ENCODE data around the gene GUCY1A1.

GUCY1A1 gene

DNA sequence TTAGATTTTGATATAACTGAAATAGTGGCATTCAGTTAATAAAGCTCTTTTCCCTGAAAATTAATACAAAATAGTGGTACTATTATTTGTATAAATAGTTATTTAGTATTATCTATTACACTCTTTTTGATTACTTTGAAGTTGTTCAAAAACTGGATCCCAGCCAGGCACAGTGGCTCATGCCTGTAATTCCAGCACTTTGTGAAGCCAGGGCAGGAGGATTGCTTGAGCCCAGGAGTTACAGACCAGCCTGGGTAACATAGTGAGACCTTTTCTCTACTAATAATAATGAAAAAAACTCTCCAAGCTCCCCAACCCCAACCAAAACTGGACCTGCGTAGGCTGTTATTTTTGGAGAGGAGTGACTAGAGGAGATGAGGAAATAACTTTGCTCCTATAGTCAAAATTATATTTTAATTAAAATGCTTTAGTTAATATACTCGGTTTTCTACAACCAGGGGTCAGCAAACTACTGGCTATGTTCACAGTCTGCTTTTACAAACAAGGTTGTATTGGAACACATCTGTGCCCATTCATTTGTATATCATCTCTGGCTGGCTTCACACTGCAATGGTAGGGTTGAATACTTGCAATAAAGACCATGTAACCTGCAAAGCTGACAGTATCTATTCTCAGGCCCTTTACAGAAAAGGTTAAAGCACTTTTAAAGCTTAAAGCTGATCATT, 27.6 kb downstream of the GUCY1A1 start:
- DNase-seq, result no peak

DNA sequence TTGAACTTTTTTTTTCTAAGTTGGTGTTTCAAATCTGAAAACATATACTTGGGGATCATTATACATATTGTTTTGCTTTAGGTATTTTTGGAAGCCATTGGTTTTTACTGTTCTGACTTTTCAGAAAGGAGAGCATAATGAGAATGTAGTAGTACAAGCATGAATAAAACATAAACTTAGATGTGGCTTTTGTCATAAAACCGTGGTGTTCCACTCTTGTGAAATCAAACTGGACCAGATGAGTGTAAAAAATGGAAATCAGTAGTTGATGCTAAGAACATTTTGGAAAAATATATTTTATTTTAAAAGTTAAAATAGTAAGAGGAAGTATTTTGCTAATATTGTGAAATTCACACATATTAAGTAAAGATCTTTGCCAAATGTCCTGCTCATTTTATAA, 29.6 kb downstream of the GUCY1A1 start:
- DNase-seq, result no peak

DNA sequence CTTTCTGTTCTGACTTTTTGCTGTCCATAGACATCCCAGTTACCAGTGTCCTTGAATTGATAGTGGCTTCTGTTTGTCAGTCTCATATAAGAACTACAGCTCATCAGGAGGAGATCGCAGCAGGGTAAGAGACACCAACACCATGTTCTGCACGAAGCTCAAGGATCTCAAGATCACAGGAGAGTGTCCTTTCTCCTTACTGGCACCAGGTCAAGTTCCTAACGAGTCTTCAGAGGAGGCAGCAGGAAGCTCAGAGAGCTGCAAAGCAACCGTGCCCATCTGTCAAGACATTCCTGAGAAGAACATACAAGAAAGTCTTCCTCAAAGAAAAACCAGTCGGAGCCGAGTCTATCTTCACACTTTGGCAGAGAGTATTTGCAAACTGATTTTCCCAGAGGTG, 30.1 kb downstream of the GUCY1A1 start:
- DNase-seq, result no peak

DNA sequence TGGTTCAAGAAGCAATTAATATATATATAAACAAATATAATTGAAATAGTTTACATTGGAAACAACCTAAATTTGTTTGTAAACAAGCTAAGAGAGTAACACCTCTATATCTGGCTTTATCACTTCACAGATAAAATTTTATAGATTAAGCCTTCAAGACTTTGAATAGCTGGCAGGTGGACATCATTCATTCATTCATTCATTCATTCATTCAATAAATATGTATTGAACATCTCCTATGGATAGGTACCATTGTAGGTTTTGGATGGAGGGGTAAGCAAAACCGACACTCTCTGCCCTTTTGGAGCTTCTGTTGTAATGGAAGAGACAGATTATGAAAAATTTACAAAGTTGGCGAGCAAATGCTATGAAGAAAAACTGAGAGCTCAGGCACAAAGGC, 35.2 kb downstream of the GUCY1A1 start:
- no peak for DNase-seq

DNA sequence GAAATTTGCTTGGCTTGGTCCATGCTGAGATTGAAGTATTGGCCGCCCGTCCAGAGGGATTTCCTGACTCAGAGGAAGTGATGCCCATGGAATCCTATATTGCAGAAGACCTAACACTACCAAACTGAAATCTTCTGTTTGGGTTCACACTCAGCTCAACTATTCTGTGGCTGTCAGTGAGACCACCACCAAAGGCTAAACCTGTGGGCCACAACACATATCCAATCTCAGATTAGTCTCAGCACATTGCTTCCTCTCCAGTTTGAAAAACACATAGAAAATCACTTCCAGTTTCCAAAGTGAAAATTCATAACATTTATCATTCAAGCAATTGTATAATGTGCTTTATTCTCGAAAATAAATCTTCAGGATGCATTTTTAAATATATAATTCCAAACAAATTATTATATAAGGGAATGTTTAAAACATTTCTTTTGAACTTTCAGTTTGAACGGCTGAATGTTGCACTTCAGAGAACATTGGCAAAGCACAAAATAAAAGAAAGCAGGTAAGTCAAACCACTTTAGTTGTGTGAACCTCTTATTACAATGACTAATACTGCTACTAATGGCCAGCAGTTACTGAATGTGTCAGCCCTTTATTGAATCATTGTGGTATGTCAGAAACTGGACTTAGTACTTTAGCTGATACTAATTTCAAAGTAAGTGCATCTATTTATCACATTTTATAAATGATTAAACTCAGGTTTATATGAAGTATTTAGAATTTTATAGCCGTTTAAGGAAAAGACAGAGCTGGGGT, 37.0 kb downstream of the GUCY1A1 start:
- no peak for DNase-seq

DNA sequence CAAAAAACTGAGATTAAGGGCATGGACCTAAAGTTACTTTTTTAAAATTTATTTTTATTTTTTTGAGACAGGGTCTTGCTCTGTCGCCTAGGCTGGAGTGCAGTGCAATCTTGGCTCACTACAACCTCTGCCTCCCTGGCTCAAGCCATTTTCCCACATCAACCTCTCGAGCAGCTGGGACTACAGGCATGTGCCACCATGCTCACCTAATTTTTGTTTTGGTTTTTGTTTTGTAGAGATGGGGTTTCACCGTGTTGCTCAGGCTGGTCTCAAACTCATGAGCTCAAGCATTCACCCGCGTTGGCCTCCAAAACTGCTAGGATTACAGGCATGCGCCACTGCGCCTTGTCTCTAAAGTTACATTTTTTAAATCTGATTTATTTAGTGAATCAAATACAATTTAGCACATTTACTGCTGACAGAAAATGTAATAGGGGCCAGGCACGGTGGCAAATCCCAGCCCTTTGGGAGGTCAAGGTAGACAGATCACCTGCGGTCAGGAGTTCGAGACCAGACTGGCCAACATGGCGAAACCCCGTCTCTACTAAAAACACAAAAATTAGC, 38.3 kb downstream of the GUCY1A1 start:
- DNase-seq, result no peak

DNA sequence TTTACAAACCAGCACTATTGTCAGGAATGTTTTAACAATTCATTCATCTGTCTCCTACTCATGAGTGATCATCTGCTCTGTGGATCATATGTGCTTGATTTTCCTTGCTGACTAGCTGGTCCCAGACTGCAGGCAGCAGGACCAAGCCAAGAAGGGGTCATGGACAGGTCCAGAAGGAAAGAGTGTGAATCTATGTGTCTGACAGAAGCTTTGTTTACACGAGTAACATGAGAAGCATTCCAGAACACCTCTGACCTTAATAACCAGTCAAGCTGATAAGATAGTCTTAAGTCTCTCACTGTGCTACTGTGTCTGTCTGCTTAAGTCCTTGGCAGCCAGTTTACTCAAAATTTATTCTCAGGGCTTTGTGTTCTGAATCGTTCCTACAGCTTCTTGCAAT, 39.0 kb downstream of the GUCY1A1 start:
- DNase-seq, result no peak

DNA sequence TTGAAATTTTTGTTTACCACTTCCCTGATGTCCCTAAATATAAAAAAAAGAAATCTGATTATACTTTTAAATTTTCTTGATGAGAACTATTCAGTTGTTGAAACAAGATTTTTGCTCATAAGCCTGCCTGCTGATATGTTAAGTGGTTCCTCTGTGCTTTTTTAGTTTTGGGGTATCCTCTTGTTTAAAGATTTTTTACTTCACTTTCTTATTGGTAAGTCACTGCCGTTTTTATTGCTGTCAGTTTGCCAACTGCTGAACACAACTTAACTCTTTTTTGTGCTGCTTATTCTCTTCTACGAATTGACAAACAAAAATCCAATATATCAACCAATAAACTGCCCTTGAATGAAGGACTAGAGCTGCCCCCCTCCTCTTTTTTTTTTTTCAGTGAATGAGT, 39.5 kb downstream of the GUCY1A1 start:
- no peak for DNase-seq

DNA sequence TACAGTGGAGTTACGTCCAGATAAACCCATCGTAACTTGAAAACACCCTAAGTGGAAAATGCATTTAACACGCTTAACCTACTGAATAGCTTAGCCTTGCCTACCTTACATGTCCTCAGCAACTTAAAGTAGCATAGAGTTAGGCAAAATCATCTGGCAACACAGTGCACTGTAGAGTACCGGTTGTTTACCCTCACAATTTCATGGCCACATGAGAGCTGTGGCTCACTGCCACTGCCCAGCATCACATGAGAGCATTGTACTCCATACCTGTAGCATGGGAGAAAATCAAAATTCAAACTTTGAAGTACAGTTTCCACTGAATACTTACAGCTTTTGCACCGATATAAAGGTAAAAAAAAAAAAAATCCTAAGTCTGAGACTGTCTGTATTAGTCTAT, 40.6 kb downstream of the GUCY1A1 start:
- no peak for DNase-seq

DNA sequence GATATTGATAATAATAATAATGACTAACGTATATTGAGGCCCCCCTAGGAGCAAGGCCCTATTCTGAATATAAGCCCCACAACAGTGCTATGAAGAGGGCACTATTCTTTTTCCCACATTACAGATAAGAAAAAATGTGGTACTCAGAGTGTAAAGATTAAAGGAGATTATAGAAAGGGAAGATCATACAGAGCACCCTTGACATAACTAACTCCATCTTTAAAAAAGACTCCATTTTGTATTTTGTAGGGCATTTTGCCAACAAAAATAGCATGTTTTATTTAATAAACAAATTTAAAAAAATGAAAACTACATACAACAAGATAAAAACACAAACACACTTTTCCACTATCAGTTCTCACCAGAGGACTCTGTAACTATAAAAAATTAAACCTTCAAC, 42.1 kb downstream of the GUCY1A1 start:
- DNase-seq, result no peak

DNA sequence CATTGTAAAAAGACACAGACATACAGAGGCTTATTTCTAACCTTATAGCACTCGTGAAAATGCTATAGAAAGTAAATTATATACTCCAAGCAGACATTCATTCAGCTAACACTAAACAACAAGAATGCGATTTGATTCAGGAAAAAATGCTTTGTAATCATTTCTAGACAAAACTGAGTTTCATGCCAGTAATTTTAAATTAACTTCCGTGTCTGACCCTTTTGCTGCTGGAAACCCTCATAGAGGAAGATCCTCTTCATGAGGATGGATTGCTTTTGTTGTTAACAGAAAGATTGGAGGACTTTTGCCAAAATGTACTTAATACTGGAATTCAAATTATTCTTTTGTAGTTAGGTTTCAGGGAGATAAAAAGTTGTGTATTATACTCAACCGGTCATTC, 43.3 kb downstream of the GUCY1A1 start:
- DNase-seq, result no peak

DNA sequence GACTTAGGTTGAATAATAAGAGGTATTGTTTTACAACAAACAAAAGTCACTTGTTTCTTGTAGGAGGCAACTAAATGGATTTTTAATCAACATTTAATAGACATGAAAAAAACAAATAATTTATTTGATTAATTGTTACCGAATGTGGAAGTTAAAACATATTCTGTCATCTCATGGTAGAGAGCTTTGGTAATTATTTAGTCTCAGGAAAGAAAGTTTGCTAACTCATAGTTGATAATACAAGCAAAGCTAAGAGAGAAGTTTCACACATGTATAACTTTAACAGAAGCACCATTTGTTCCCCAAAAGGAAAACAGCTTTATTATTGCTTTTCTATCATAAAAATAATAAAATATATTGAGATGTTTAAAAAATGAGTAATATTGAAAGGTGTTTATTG, 44.9 kb downstream of the GUCY1A1 start:
- DNase-seq, result no peak

DNA sequence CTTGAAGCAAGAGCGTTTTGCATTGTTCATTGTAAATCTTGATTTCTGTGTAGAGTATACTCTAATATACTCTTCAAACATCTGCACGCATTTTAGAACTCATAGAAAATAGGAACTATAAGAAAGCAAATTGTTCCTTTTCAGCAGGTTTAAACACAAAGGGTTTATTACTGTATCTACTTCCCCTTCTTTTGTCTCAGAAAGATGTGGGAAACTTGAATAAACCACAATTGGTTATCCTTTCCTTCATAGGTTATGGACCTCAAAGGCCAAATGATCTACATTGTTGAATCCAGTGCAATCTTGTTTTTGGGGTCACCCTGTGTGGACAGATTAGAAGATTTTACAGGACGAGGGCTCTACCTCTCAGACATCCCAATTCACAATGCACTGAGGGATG, 46.2 kb downstream of the GUCY1A1 start:
- no peak for DNase-seq

DNA sequence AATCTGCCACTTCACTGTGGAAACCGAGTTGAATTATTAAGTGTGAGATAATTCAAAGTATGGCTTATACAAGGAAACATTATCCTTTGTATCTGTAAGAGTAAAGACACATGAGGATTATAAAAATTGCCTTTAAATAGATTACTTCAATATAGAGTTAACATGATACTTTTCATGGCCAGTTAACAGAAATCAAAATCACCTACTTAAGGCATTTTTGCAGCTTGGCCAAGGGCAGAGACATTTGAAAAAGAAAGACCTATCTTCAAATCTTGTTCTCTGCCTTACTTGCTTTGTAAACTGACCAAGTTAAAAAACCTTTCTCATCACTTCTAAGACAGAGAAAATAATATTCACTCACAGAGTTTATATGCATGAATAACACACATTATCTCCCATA, 47.3 kb downstream of the GUCY1A1 start:
- DNase-seq, result no peak

DNA sequence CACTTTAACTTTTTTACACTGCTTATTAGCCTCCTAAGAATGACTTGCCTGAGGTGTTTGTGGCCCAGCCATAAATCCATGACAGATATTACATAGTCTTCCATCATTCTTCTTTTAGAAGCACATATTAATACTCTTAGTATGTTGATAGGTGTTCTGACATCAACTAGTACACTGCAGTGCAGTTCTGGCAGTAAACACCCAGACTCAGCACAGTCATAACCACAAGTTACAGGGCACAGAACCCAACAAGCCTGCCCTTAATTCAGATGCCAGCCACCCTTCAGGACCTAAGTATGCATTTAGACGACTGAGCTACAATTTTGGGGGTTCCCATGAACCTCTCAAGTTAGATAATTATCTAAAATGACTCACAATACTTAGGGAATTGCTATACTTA, 55.7 kb downstream of the GUCY1A1 start:
- DNase-seq, result no peak

DNA sequence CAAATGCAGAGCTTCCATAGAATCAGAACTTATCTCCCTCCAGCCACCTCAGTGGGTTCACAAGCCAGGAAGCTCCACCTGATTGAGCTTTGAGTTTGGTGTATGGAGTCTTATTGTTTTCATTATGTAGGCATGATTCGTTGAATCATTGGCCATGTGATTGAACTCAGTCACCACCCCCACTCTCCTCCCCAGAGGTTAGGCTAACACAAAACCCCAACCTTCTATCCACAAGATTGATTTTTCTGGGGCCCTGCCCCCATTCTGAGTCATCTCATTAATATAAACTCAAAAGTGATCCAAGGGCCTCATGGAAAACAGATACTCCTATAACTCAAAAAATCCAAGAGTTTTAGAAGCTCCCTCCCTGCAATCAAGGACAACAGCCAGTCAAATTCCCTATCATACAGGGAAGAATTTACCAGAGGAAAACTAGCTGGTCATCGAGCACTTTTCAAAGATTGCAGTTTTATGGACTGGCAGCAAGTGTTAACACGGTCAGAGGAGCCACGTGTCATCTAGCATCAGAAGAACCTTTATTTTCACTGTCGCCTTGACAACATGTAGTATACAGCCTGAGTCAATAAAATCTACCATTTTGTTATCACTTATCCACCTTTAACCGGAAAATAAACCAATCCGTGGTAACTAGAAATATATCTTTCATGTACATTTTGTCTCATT, 56.3 kb downstream of the GUCY1A1 start:
- DNase-seq, result no peak

DNA sequence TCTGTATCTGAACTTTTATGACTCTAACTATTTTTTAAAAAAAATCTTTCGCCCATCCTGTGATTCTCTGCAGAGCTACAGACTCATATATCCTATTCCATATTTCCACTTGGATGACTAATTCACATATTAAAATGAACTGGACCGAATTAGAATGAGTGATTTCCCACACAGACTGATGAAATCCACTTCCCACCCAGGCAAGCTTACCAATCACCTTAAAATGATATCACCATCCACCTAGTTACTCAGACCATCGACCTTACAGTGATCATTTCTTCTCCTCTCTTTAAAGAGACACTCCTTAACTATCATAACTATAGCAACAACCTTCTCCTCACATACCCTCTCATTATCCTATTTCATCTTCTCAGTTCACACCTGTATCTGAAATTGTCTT, 58.1 kb downstream of the GUCY1A1 start:
- DNase-seq, result no peak

DNA sequence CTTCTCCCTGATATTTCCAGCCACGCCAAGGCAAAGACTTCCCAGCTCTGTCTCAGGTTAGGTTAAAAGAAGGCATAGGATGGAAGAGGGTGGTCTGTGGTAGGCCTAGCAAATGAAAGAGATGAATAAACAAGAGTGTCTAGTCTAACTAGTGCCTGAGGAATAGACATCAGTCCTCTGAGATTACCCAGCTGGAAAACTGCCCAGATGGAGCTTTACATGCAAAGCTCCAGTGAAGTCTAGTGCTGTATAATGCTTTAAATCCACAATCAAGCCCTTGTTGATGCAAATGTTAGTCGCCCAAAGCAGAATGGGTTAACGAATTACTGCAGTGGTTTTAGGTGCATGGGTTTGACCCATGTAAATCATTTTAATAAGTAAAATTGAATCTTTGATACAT, 67.4 kb downstream of the GUCY1A1 start:
- no peak for DNase-seq

DNA sequence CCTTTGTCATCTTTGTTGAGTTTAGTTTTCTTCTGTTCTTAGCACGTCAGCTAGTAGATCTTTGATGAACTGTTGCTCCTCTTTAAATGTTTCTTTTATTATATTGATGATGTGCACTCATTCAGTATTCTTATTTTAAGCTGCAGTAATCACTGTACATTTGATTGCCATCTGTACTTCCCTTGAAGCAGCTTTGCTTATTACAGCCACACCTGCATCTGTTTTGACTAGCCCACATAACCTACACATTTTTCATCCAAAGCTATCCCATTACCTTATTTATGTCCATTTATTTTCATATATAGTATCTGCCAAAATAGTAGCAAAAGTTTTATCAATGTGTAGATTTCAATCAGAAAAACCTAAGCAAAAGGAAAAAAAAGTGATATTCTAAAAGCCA, 68.3 kb downstream of the GUCY1A1 start:
- no peak for DNase-seq

DNA sequence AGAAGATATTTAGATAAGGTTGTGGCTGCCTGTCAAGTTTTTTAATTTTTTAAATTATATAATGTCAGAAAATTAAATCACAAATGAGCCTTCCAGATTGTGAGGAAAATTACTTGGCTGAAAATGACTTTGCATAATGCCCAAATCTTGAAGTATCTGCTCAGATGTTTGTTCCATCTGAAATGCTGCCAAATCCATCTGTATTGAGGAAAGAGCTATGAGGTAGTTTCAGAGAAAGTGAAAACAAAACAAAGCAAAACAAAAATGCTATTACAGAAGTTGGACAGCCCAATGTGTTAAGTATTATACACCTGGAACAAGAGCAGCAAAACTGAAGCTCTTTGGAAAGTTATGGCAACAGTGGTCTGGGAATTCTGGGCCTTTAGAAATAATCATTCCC, 68.8 kb downstream of the GUCY1A1 start:
- DNase-seq, result no peak

DNA sequence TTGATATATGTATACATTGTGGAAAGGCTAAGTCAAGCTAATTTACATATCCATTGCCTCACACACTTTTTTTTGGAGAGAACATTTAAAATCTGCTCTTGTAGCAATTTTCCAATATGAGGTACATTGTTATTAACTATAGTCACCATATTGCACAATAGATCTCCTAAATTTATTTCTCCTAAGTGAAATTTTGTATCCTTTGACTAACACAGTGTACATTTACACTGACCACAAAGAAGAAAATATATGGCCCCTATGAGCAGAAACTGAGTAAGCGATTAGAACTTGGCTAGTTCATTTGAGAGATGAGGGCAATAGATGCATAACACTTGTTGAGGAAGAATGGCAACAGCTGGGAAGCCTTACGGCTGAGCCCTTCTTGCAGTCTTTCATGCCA, 71.9 kb downstream of the GUCY1A1 start:
- no peak for DNase-seq

DNA sequence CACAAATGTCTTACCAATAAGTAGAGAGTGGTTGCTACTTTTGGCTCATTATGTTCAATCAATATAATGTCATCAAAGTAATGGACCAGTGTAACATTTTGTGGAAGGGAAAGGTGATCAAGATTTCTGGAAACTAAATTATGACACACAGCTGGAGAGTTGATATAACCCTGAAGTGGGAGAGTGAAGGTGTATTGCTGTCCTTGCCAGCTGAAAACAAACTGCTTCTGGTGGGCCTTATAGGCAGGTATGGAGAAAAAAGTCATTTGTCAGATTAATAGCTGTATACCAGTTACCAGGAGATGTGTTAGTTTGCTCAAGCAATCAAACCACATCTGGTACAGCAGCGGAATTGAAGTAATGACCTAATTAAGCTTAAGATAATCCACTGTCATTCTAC, 74.9 kb downstream of the GUCY1A1 start:
- no peak for DNase-seq

DNA sequence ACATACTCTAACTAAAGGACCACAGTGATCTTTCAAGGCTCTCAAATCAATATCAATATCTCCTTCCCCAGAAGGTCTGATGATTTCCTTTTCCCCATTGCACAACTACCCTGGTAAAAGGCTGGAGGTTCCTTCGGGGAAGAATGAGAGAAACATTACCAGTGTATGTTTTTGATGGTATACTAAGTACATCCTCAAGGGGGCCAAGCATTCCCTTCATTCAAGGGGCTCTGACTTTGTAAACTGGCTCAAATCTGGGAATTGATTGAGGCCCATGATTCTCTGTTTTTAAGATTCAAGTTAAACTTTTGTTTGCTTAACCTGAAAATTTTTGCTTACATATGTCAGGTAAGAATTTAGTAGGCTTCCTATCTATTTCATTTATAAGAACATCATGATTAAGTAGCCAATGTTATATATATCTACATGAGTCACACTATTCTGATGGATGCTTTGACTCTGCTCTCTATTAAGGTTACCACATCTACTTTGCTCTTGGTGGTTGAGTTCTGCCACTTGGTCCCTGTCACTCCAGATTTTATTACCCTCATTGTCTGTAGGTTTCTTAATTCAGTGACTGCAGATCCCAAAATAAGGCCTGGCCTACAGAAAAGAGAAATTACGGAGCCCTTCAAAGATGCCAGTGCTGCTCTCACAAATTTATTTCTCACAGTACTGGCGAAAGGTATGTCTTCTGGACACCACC, 75.8 kb downstream of the GUCY1A1 start:
- DNase-seq, result no peak

Data from activated T-cell treated with anti-CD3 and anti-CD28 coated beads for 4 hours (primary cell).